GM21619 (cell line): ENCODE data around the gene KIAA1755.

Experiments
- ATAC-seq: cut with Tn5 transposase; IDR thresholded peaks from one replicate; pipeline ENCODE4 v1.9.1; 2021; ENCODE audit not compliant: unreplicated experiment

The KIAA1755 gene

GRCh38 chr20:38260378-38261053 lies at the start of gene KIAA1755:
Gene KIAA1755 (minus strand): TSS chr20:38260735. CDS start chr20:38260500, 235 bp downstream.
- ATAC-seq: no peak

GRCh38 chr20:38308447-38308846 lies 47.9 kb upstream of the KIAA1755 start:
- ATAC-seq: no peak

GRCh38 chr20:38308047-38308438 lies 47.5 kb upstream of the KIAA1755 start:
- no peak for ATAC-seq

GRCh38 chr20:38307371-38308046 lies 47.0 kb upstream of the KIAA1755 start:
- ATAC-seq: no peak

- ATAC-seq: no peak
These were observed 45.8 kb upstream of the KIAA1755 start for GRCh38 chr20:38306379-38306778.

- ATAC-seq: no peak
These were observed 45.0 kb upstream of the KIAA1755 start for GRCh38 chr20:38305541-38305940.

- no peak for ATAC-seq
These were observed 44.4 kb upstream of the KIAA1755 start for GRCh38 chr20:38304845-38305447.

GRCh38 chr20:38303908-38304379 lies 43.4 kb upstream of the KIAA1755 start, which contains the start of gene BPI:
Gene BPI (plus strand): TSS chr20:38304156. CDS start chr20:38304224, 68 bp downstream.
- ATAC-seq: no peak

- no peak for ATAC-seq
These were observed 42.3 kb upstream of the KIAA1755 start for GRCh38 chr20:38302786-38303185.

- ATAC-seq: no peak
These were observed 40.8 kb upstream of the KIAA1755 start for GRCh38 chr20:38301309-38301708.

GRCh38 chr20:38300438-38300837 lies 39.9 kb upstream of the KIAA1755 start:
- ATAC-seq: no peak

GRCh38 chr20:38299963-38300362 lies 39.4 kb upstream of the KIAA1755 start:
- no peak for ATAC-seq

GRCh38 chr20:38298768-38299288 lies 38.3 kb upstream of the KIAA1755 start:
- no peak for ATAC-seq

GRCh38 chr20:38297916-38298674 lies 37.6 kb upstream of the KIAA1755 start:
- no peak for ATAC-seq

GRCh38 chr20:38296433-38296832 lies 35.9 kb upstream of the KIAA1755 start:
- no peak for ATAC-seq

GRCh38 chr20:38295811-38296210 lies 35.3 kb upstream of the KIAA1755 start:
- ATAC-seq: no peak

- ATAC-seq: no peak
These were observed 33.6 kb upstream of the KIAA1755 start for GRCh38 chr20:38294076-38294591.

GRCh38 chr20:38293491-38294065 lies 33.0 kb upstream of the KIAA1755 start:
- ATAC-seq: no peak

- ATAC-seq: no peak
These were observed 31.4 kb upstream of the KIAA1755 start for GRCh38 chr20:38291966-38292365.
